Measurements from ENCODE around the gene RTF1. TPM values are rescaled to one million over a fixed set of nuclear protein-coding genes. Genes with fewer than 3 reads are reported as not detected.

Gene RTF1
- total RNA-seq, 2 donors from 2014 or later, result 21.2 to 21.4 TPM

GRCh38 chr15:41473418-41473817 is 56.5 kb downstream of the RTF1 start:
- no peak for DNase-seq (ENCODE audit: low spot score)
- Histone ChIP-seq H3K27me3 (no peaks in the 10 kb centered on the region), H3K27ac (no peak overlapping the region), H3K4me1 (no peaks in the 10 kb centered on the region), H3K9me3 (no peaks in the 10 kb centered on the region), H3K36me3 (peaks cover 80% of the 10 kb centered on the region), H3K4me3 (no peak overlapping the region)
- TF ChIP-seq, protein P1, sequence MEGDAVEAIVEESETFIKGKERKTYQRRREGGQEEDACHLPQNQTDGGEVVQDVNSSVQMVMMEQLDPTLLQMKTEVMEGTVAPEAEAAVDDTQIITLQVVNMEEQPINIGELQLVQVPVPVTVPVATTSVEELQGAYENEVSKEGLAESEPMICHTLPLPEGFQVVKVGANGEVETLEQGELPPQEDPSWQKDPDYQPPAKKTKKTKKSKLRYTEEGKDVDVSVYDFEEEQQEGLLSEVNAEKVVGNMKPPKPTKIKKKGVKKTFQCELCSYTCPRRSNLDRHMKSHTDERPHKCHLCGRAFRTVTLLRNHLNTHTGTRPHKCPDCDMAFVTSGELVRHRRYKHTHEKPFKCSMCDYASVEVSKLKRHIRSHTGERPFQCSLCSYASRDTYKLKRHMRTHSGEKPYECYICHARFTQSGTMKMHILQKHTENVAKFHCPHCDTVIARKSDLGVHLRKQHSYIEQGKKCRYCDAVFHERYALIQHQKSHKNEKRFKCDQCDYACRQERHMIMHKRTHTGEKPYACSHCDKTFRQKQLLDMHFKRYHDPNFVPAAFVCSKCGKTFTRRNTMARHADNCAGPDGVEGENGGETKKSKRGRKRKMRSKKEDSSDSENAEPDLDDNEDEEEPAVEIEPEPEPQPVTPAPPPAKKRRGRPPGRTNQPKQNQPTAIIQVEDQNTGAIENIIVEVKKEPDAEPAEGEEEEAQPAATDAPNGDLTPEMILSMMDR (IDR thresholded peaks at IDR 0.05), result no peak

- DNase-seq (ENCODE audit: low spot score), result no peak
- peaks cover 81% of the 10 kb centered on the region for H3K36me3 ChIP-seq
- TF ChIP-seq, protein P1 (IDR thresholded peaks at IDR 0.05), result no peak
These were observed 57.5 kb downstream of the RTF1 start for GRCh38 chr15:41474436-41474835.

GRCh38 chr15:41474941-41475340 is 58.0 kb downstream of the RTF1 start:
- DNase-seq (ENCODE audit: low spot score), result no peak
- Histone ChIP-seq H3K4me1 (no peaks in the 10 kb centered on the region), H3K27ac (no peak overlapping the region), H3K4me3 (no peak overlapping the region), H3K9me3 (no peaks in the 10 kb centered on the region), H3K36me3 (peaks cover 81% of the 10 kb centered on the region), H3K27me3 (no peaks in the 10 kb centered on the region)
- TF ChIP-seq, protein P1 (IDR thresholded peaks at IDR 0.05), result no peak

More at GRCh38 chr15:41474436-41474835, 57.5 kb downstream of the RTF1 start:
- H3K27ac ChIP-seq, result no peak overlapping the region
- no peaks in the 10 kb centered on the region for H3K9me3 ChIP-seq
- H3K4me1 ChIP-seq, result no peaks in the 10 kb centered on the region
- no peak overlapping the region for H3K4me3 ChIP-seq
- no peaks in the 10 kb centered on the region for H3K27me3 ChIP-seq

DNA sequence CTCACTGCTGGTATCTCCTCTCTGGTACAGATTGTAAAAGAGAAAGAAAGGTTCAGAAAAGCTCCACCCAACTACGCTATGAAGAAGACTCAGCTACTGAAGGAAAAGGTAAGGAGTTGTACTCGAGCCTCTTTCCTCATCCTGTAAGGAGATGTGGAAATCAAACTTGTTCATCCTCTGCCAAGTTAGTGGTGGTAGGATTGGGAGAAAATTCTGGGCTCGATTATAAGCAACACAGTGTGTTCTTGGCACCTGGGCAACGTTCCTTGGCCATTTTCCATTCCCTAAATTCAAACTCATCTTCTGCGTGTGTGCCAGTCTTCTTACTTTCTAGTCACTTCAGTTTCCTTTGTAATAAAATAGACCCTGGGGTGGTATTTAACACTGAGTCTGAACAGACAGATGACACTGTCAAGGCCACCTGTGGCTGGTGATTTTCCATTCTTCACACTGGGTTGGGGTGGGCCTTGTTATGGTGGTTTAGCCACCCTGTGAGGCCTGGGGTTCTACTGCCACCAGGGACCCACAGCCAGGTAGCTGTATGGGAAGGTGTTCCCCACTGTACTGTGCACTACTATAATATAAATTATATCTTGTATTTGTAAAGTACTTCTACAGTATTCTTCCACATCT is 59.6 kb downstream of the RTF1 start:
- TF ChIP-seq, protein P1 (IDR thresholded peaks at IDR 0.05), result no peak
- Histone ChIP-seq H3K4me1 (no peaks in the 10 kb centered on the region), H3K27ac (no peak overlapping the region), H3K9me3 (no peaks in the 10 kb centered on the region), H3K27me3 (no peaks in the 10 kb centered on the region), H3K4me3 (no peak overlapping the region), H3K36me3 (peaks cover 84% of the 10 kb centered on the region)
- DNase-seq (ENCODE audit: low spot score), result no peak

DNA sequence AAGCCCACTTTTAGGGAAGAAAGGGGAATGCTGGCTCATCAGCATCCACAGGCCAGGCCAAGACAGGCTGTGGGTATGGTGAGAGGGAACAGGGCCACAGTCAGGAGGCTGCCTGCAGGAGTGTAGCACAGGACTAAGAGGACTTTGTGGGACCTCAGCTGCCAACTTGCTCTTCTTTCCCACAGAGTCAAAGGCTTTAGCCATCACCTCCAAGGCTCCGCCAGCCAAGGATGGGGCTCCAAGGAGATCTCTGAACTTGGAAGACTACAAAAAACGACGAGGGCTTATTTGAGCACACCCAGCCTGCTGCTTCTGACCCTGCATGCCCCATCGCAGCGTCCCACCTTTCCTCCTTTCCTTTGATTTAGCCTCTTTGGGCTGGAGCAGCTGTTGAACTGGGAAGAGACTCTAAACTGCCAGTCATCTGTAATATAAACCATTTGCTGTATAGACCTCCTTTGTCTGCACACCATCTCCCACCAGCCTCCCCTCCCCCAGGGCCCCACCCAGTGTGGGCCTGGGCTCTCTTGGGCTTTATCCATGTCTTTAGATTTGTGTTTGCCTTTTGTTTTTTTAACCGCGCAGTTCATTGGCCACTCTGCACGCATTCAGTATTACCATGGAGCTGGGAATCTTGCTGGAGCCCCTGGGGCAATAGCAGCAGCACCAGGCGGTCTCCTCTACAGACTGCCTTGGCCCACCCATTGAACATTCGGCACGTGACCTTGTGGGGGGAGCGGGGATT is 63.7 kb downstream of the RTF1 start:
- no peak for DNase-seq (ENCODE audit: low spot score)
- no peaks in the 10 kb centered on the region for H3K9me3 ChIP-seq
- TF ChIP-seq, protein P1 (IDR thresholded peaks at IDR 0.05), result no peak
- no peak overlapping the region for H3K27ac ChIP-seq
- H3K4me1 ChIP-seq, result no peaks in the 10 kb centered on the region
- no peaks in the 10 kb centered on the region for H3K27me3 ChIP-seq
- H3K4me3 ChIP-seq, result no peak overlapping the region
- H3K36me3 ChIP-seq, result peaks cover 69% of the 10 kb centered on the region
